ENCODE measurements around the gene DPF1.

The DPF1 gene

GRCh38 chr19:38223119-38223523 lies 901 bp downstream of the DPF1 start:
- H3K27ac ChIP-seq = no peak overlapping the region
- intact Hi-C loops (cut with DNase I; ENCODE audit: low total_unique reads) = loop anchor here (10.0 kb wide), 1 partner anchor 318 kb away; the partner anchor contains the start of genes SIPA1L3 and WDR87
- H3K9me3 ChIP-seq = no peaks in the 10 kb centered on the region
- TF ChIP-seq, protein P1, sequence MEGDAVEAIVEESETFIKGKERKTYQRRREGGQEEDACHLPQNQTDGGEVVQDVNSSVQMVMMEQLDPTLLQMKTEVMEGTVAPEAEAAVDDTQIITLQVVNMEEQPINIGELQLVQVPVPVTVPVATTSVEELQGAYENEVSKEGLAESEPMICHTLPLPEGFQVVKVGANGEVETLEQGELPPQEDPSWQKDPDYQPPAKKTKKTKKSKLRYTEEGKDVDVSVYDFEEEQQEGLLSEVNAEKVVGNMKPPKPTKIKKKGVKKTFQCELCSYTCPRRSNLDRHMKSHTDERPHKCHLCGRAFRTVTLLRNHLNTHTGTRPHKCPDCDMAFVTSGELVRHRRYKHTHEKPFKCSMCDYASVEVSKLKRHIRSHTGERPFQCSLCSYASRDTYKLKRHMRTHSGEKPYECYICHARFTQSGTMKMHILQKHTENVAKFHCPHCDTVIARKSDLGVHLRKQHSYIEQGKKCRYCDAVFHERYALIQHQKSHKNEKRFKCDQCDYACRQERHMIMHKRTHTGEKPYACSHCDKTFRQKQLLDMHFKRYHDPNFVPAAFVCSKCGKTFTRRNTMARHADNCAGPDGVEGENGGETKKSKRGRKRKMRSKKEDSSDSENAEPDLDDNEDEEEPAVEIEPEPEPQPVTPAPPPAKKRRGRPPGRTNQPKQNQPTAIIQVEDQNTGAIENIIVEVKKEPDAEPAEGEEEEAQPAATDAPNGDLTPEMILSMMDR (IDR thresholded peaks at IDR 0.05) = no peak
- H3K4me3 ChIP-seq = no peak overlapping the region
- H3K27me3 ChIP-seq = peaks cover 0 to 72% of the 10 kb centered on the region in 2 donors
- DNase-seq = no peak
- no peaks in the 10 kb centered on the region for H3K36me3 ChIP-seq
- H3K4me1 ChIP-seq = peaks cover 0 to 15% (median 10%) of the 10 kb centered on the region in 4 donors

GRCh38 chr19:38221919-38222830 lies 1.8 kb downstream of the DPF1 start:
- intact Hi-C loops (cut with DNase I; ENCODE audit: low total_unique reads) = loop anchor here (10.0 kb wide), 1 partner anchor 317 kb away; the partner anchor contains the start of genes SIPA1L3 and WDR87
- no peak for DNase-seq
- Histone ChIP-seq H3K27me3 (peaks cover 0 to 69% of the 10 kb centered on the region in 2 donors), H3K27ac (no peak overlapping the region), H3K36me3 (no peaks in the 10 kb centered on the region), H3K4me3 (no peak overlapping the region), H3K4me1 (peaks cover 0 to 8% (median 7%) of the 10 kb centered on the region in 4 donors), H3K9me3 (no peaks in the 10 kb centered on the region)
- TF ChIP-seq, protein P1 (IDR thresholded peaks at IDR 0.05) = no peak

DNA sequence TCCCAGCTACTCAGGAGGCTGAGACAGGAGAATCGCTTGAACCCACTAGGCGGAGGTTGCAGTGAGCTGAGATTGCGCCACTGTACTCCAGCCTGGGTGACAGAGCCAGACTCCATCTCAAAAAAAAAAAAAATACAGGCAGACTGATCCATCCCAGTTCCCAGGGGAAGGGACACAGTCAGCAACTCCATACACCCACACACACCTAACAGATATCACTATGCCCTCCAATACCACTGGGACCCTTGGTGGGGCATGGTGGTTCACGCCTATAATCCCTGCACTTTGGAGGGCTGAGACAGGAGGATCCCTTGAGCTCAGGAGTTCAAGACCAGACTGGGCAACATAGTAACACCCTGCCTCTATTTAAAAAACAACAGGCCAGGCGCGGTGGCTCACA lies 2.6 kb downstream of the DPF1 start:
- H3K27me3 ChIP-seq = peaks cover 0 to 67% of the 10 kb centered on the region in 2 donors
- H3K36me3 ChIP-seq = no peaks in the 10 kb centered on the region
- no peak for DNase-seq
- H3K9me3 ChIP-seq = no peaks in the 10 kb centered on the region
- no peak overlapping the region for H3K4me3 ChIP-seq
- TF ChIP-seq, protein P1 (IDR thresholded peaks at IDR 0.05) = no peak
- peaks cover 0 to 8% (median 7%) of the 10 kb centered on the region in 4 donors for H3K4me1 ChIP-seq
- intact Hi-C loops (cut with DNase I; ENCODE audit: low total_unique reads) = loop anchor here (10.0 kb wide), 1 partner anchor 317 kb away; the partner anchor contains the start of genes SIPA1L3 and WDR87
- no peak overlapping the region for H3K27ac ChIP-seq

DNA sequence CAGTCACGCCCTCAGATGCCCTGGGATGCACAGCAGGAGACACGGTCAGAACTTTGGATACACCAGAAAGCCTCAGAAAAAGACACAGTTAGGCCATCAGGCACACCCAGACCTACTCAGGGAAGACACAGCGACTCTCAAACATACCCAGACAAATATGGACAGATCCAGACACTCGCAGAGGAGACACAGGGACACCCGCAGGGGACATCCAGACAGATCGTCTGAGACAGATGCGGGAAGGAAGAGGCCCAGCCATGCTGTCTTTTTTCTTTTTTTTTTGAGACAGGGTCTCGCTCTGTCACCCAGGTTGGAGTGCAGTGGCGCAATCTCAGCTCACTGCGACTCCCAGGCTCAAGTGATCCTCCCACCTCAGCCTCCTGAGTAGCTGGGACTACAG lies 4.8 kb downstream of the DPF1 start:
- Histone ChIP-seq H3K9me3 (no peaks in the 10 kb centered on the region), H3K4me3 (no peak overlapping the region), H3K27ac (no peak overlapping the region), H3K27me3 (peaks cover 0 to 53% of the 10 kb centered on the region in 2 donors), H3K36me3 (no peaks in the 10 kb centered on the region), H3K4me1 (peaks cover 0 to 8% (median 6%) of the 10 kb centered on the region in 4 donors)
- intact Hi-C loops (cut with DNase I; ENCODE audit: low total_unique reads) = no loop called here
- no peak for DNase-seq
- TF ChIP-seq, protein P1 (IDR thresholded peaks at IDR 0.05) = no peak

- intact Hi-C loops (cut with DNase I; ENCODE audit: low total_unique reads) = no loop called here
- H3K27me3 ChIP-seq = peaks cover 0 to 53% of the 10 kb centered on the region in 2 donors
Observed at GRCh38 chr19:38218204-38218603, 5.8 kb downstream of the DPF1 start.

More at GRCh38 chr19:38218204-38218603, 5.8 kb downstream of the DPF1 start:
- H3K9me3 ChIP-seq = no peaks in the 10 kb centered on the region
- H3K36me3 ChIP-seq = no peaks in the 10 kb centered on the region
- no peak overlapping the region for H3K27ac ChIP-seq
- H3K4me3 ChIP-seq = no peak overlapping the region
- DNase-seq = no peak
- no peaks in the 10 kb centered on the region for H3K4me1 ChIP-seq
- TF ChIP-seq, protein P1 (IDR thresholded peaks at IDR 0.05) = no peak
